Panc1 (cell line): ENCODE results near the gene SH3BP4. TPM values are rescaled to one million over a fixed set of nuclear protein-coding genes. Genes with fewer than 3 reads are reported as not detected.

Experiments
- ATAC-seq: fragments of 200-7000 bp; cut with Tn5 transposase; 2 replicates; pipeline ENCODE4 v1.9.1; 2020; ENCODE audit warnings: mild to moderate bottlenecking, moderate library complexity
- BruUV-seq: library from RNA; stranded (reverse); fragments of 400-500 nt; replicated peaks from 2 replicates; lab custom pipeline; 2021; lab: Mats Ljungman, UMichigan
- CTCF ChIA-PET: fragments of 300-600 bp; sonication (Branson Sonifier 250); formaldehyde crosslinking; loops from one replicate; lab custom pipeline; 2022; ENCODE audit warnings: antibody characterized with exemption; lab: Charles Lee
- POLR2A ChIA-PET: fragments of 300-600 bp; sonication (Branson Sonifier 250); formaldehyde crosslinking; loops from one replicate; lab custom pipeline; 2022; ENCODE audit warnings: antibody characterized with exemption; lab: Charles Lee
- DNase-seq: peaks from one replicate; pipeline ENCODE4 v3.0.0-alpha.2; 2010; ENCODE audit warnings: low read depth, low spot score
- H3K27ac ChIP-seq: 2 replicates; pipeline ENCODE4 v1.5.1; 2011; ENCODE audit warnings: mild to moderate bottlenecking, low read length, inconsistent platforms
- H3K27me3 ChIP-seq: fragments of 200-500 bp; sonication (Bioruptor generic); 2 replicates; pipeline ENCODE4 v1.6.0; 2014; ENCODE audit warnings: low read length, inconsistent platforms; ENCODE audit not compliant: control insufficient read depth, insufficient read depth
- H3K36me3 ChIP-seq: fragments of 200-500 bp; sonication (Bioruptor generic); 2 replicates; pipeline ENCODE4 v1.5.1; 2014; ENCODE audit warnings: inconsistent platforms, mild to moderate bottlenecking, low read length, moderate library complexity; ENCODE audit not compliant: control insufficient read depth, insufficient read depth
- H3K4me1 ChIP-seq: 2 replicates; pipeline ENCODE4 v1.5.1; 2011; ENCODE audit warnings: inconsistent platforms, mild to moderate bottlenecking, low read length, moderate library complexity; ENCODE audit not compliant: control insufficient read depth, insufficient read depth
- H3K4me3 ChIP-seq, 2 experiments: 2 replicates each; pipeline ENCODE4 v1.5.1; 2011 to 2012; ENCODE audit warnings: low read depth in 2 of 2, low read length in 2 of 2, mild to moderate bottlenecking in 2 of 2, inconsistent platforms in 1 of 2, moderate library complexity in 1 of 2
- H3K9me3 ChIP-seq: fragments of 200-500 bp; sonication (Bioruptor generic); 2 replicates; pipeline ENCODE4 v1.5.1; 2014; ENCODE audit warnings: low read depth, mild to moderate bottlenecking, inconsistent platforms, low read length, moderate library complexity; ENCODE audit not compliant: control insufficient read depth, insufficient read depth
- POLR2AphosphoS5 ChIP-seq: IDR thresholded peaks from 2 replicates; pipeline ENCODE4 v1.6.1; 2012; ENCODE audit warnings: mild to moderate bottlenecking, low read depth, low read length, moderate library complexity
- SIN3A ChIP-seq: IDR thresholded peaks from 2 replicates; pipeline ENCODE4 v1.6.1; 2012; ENCODE audit warnings: low read depth, mild to moderate bottlenecking, low read length, moderate library complexity, borderline replicate concordance; ENCODE audit not compliant: insufficient read depth
- TCF7L2 ChIP-seq: IDR thresholded peaks from 2 replicates; pipeline ENCODE4 v1.6.1; 2011; ENCODE audit warnings: mild to moderate bottlenecking, low read depth, low read length, inconsistent platforms
- in situ Hi-C: cut with HindIII; loops from 2 replicates; pipeline ENCODE4 v1.10.0; 2016; ENCODE audit warnings: low sequenced_read_pairs, low pct_unique_long_range_greater_than_20kb
- intact Hi-C: fragments of 100-400 bp; cut with micrococcal nuclease; formaldehyde crosslinking; loops from one replicate; pipeline ENCODE4 v1.10.0; 2022; ENCODE audit not compliant: unreplicated experiment
- total RNA-seq: library from RNA; stranded (reverse); gene quantifications from one replicate; pipeline ENCODE4 v1.2.1, GENCODE V29; 2021; ENCODE audit not compliant: unreplicated experiment
- TF ChIP-seq, protein P1 (sequence below), 2 experiments: IDR thresholded peaks; 2 replicates each; pipeline ENCODE4 v1.6.1; 2011 to 2012; ENCODE audit warnings: low read depth in 2 of 2, control low read depth in 1 of 2, low read length in 1 of 2, mild to moderate bottlenecking in 1 of 2, moderate library complexity in 1 of 2; ENCODE audit not compliant: insufficient read depth in 1 of 2
- TF ChIP-seq, protein P2 (sequence below): fragments of 450-650 bp; IDR thresholded peaks from 2 replicates; pipeline ENCODE4 v1.5.1; 2017; ENCODE audit warnings: mild to moderate bottlenecking

SH3BP4 gene
- total RNA-seq, 1 experiment from 2014 or later = 133 TPM

DNA sequence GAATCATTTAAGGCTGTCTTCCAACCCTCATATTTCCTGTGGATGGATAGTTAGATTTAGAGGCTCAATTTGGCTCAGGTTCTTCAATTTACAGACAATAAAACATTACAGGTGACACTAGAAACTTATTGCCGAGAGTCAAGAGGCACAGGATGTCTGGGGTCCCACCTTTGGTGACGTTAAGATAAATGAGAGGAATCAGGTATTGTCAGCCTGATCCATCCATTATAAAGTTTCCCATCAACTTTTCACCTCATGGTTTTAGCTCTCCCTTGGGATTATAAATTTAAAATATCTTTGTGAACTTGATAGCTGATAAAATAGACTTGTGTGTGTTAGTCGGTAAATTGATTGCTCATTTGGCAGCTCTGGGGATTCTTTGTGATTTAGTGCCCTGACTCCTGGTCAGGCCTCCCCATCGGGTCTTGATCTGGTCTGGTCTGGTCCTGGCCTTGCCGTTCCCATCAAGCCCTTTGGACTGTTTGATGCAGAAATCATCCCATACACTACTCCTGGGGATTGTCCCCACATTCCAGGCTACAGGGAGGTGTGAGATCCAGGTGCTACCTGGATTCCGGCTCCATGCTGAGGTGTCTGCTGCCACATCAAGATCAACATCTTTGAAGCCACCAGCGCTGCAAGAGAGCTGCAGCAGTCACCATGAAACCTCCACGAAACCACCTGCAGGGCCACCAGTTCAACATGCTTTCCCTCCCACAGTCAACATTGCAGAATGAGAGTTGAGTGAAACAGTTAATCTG lies 130.9 kb downstream of the SH3BP4 start:
- H3K4me1 ChIP-seq = no peaks in the 10 kb centered on the region
- DNase-seq = no peak
- no peak for ATAC-seq
- ChIA-PET POLR2A (no interaction called here), CTCF (no interaction called here)
- intact Hi-C loops (no loop called here), in situ Hi-C loops (no loop called here)
- no TSS peak for BruUV-seq
- no peaks in the 10 kb centered on the region for H3K27me3 ChIP-seq
- TF ChIP-seq, protein P1, sequence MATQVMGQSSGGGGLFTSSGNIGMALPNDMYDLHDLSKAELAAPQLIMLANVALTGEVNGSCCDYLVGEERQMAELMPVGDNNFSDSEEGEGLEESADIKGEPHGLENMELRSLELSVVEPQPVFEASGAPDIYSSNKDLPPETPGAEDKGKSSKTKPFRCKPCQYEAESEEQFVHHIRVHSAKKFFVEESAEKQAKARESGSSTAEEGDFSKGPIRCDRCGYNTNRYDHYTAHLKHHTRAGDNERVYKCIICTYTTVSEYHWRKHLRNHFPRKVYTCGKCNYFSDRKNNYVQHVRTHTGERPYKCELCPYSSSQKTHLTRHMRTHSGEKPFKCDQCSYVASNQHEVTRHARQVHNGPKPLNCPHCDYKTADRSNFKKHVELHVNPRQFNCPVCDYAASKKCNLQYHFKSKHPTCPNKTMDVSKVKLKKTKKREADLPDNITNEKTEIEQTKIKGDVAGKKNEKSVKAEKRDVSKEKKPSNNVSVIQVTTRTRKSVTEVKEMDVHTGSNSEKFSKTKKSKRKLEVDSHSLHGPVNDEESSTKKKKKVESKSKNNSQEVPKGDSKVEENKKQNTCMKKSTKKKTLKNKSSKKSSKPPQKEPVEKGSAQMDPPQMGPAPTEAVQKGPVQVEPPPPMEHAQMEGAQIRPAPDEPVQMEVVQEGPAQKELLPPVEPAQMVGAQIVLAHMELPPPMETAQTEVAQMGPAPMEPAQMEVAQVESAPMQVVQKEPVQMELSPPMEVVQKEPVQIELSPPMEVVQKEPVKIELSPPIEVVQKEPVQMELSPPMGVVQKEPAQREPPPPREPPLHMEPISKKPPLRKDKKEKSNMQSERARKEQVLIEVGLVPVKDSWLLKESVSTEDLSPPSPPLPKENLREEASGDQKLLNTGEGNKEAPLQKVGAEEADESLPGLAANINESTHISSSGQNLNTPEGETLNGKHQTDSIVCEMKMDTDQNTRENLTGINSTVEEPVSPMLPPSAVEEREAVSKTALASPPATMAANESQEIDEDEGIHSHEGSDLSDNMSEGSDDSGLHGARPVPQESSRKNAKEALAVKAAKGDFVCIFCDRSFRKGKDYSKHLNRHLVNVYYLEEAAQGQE (IDR thresholded peaks at IDR 0.05; ENCODE audit: insufficient read depth in 1 of 2, low read depth in 2 of 2, low read length in 1 of 2) = no peak
- TF ChIP-seq SIN3A = no peak
- TF ChIP-seq TCF7L2 = no peak
- TF ChIP-seq POLR2AphosphoS5 = no peak
- TF ChIP-seq, protein P2, sequence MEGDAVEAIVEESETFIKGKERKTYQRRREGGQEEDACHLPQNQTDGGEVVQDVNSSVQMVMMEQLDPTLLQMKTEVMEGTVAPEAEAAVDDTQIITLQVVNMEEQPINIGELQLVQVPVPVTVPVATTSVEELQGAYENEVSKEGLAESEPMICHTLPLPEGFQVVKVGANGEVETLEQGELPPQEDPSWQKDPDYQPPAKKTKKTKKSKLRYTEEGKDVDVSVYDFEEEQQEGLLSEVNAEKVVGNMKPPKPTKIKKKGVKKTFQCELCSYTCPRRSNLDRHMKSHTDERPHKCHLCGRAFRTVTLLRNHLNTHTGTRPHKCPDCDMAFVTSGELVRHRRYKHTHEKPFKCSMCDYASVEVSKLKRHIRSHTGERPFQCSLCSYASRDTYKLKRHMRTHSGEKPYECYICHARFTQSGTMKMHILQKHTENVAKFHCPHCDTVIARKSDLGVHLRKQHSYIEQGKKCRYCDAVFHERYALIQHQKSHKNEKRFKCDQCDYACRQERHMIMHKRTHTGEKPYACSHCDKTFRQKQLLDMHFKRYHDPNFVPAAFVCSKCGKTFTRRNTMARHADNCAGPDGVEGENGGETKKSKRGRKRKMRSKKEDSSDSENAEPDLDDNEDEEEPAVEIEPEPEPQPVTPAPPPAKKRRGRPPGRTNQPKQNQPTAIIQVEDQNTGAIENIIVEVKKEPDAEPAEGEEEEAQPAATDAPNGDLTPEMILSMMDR = no peak
- no peaks in the 10 kb centered on the region for H3K9me3 ChIP-seq
- no peak overlapping the region for H3K4me3 ChIP-seq
- no peak overlapping the region for H3K27ac ChIP-seq
- no peaks in the 10 kb centered on the region for H3K36me3 ChIP-seq

DNA sequence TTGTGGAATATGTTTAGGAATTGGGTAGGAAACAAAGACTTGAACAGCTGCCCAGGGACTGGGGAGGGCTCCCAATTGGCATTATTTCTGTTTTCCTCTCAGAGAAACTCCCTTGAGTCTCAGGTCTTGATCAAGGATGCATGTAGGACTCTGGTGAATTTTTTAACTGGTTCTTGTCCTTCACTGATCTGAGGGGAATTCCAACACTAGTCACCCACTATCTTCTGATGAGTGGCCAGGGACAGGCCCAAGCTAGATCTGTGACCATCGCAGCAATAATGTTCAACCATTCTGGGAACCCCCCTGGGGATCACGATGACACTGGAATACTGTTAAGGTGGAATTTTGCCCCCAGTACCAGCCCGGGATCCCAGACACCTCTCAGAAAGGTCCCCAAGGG lies 132.0 kb downstream of the SH3BP4 start:
- BruUV-seq = no TSS peak
- H3K27ac ChIP-seq = no peak overlapping the region
- POLR2A ChIA-PET = no interaction called here

More for the DNA sequence above, 132.0 kb downstream of the SH3BP4 start:
- Histone ChIP-seq H3K9me3 (no peaks in the 10 kb centered on the region), H3K27me3 (no peaks in the 10 kb centered on the region), H3K4me1 (no peaks in the 10 kb centered on the region; the same call in 1 of the 2 replicates), H3K36me3 (no peaks in the 10 kb centered on the region), H3K4me3 (no peak overlapping the region)
- intact Hi-C loops = no loop called here
- CTCF ChIA-PET = no interaction called here
- in situ Hi-C loops = no loop called here
- TF ChIP-seq, protein P2 = no peak
- no peak for TF ChIP-seq SIN3A
- TF ChIP-seq, protein P1 (IDR thresholded peaks at IDR 0.05; ENCODE audit: insufficient read depth in 1 of 2, low read depth in 2 of 2, low read length in 1 of 2) = no peak
- DNase-seq (no peak), ATAC-seq (no peak)
